GM18502 (cell line): ENCODE data around the gene MTHFD1L.

ENCODE experiments used
- ATAC-seq: cut with Tn5 transposase; IDR thresholded peaks from one replicate; pipeline ENCODE4 v1.9.1; 2021; ENCODE audit warnings: mild to moderate bottlenecking; ENCODE audit not compliant: unreplicated experiment, poor library complexity

Gene MTHFD1L

GRCh38 chr6:151007922-151008321, 142.4 kb downstream of the MTHFD1L start:
- ATAC-seq = no peak

- no peak for ATAC-seq
Measured at GRCh38 chr6:151008425-151008824, 142.9 kb downstream of the MTHFD1L start.

- ATAC-seq = no peak
Measured at GRCh38 chr6:151009576-151009975, 144.1 kb downstream of the MTHFD1L start.

GRCh38 chr6:151010071-151010470, 144.6 kb downstream of the MTHFD1L start:
- ATAC-seq = no peak

- no peak for ATAC-seq
Measured at GRCh38 chr6:151012321-151013294, 147.1 kb downstream of the MTHFD1L start.

GRCh38 chr6:151014404-151015100, 149.1 kb downstream of the MTHFD1L start:
- peak; percentile 75 for ATAC-seq

- no peak for ATAC-seq
Measured at GRCh38 chr6:151015101-151015700, 149.7 kb downstream of the MTHFD1L start.

DNA sequence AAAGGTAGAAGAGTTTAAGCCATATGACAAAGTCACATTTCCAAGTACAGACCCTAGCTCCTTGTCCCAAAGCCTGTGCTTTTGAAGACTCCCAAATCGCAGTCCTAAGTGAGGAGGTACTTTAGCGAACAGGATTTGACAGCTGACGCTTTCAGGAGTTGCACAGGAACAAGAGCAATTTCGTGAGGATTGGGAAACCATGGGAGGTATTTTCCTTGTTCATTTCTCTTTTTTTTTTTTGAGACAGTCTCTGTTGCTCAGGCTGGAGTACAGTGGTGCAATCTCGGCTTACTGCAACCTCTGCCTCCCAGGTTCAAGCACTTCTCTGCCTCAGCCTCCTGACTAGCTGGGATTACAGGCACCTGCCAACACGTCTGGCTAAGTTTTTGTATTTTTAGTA, 150.6 kb downstream of the MTHFD1L start:
- no peak for ATAC-seq

DNA sequence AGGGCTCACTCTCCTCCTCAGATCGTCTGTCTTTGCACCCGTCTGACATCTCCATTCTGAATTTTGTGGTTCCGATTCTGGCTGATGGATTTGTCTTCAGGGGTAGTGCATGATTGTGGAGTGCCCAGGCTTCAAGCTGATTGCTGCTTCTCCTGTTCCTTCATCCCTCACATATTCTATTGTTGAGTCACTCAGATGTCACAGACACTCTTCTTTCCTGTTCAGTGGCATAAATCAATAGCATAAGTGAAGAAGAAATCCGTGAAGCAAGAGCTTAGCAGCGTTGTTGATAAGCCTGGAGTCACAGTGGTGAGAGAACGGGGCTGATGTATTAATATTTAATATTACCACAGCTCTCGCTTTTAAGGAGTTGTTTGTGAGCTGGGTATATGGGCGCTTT, 152.5 kb downstream of the MTHFD1L start:
- ATAC-seq = no peak

DNA sequence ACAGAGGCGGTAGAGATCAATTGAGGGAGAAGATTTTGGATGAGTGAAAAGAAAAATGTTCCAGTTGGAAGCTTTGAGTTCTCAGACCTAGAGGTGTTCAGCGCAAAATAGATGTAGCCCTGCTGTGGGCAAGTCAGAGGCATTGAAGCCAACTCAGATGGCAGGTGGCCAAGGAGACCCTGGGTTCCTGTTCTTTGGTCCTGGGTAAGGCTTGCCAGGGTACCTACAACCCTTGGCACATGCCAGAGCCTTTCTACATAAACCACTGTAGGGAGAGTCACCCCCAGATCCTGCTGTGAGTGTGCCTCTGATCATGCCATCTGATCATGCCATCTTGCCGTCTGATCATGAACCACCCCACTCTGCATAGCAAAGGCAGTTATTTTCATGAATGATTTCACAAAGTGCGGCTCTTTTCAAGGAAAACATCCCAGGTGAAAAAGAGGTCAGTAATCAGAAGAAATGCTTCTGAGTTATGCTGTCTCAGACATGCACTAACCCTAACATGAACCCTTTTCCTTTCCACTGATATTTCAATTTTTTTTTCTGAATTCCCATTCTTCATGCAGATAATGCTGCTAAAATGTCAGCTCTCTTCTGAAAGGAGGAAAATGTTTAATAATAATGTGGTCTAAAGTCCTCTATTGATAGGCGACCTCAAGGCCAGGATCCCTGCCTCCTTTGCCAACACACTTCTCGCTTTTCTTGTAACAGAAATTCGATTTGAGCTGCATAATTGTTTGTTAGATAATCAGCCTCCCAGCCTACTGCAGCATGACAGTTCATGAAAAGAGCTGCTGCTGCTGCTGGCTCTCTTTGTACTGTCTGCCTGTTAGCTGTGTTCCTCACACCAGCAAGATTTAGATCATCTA, 153.6 kb downstream of the MTHFD1L start:
- ATAC-seq = no peak

DNA sequence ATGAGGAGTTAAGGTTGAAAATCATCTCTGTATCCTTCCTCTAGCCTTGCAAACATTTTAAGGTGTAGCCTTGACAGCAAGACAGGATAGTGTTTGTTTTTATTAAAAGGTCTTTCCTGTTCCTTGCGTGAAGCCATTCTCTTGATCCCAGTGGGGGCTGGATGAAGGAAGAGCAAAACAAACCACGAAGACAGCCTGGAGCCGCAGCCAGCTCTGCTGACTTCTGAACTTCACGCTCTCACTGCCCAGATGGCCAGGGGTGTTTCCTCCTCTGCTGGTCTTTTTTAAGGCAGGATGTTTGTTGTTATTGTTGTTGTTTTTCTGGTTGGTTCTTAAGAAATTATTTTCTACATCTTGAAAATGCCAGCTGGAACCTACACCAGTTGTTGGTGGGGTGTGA, 156.4 kb downstream of the MTHFD1L start:
- no peak for ATAC-seq

DNA sequence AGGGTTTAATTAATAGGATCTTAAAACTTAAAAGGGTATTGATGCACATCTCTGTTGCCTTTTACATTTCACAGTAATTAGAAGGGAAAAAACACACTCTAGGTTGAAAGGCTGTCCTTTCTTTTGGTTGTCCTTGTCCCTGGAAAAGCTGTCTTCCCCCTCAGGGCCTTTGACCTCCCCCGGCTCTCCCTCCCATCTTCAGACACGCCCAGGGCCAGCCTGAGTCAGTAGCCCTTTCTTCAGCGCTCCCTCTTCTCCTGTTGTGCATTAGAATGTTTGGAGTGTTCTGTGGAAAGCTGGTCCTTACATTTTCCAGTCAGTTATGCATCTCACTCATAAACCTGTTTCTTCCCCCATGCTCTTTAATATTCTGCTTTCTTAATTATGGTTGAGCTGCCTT, 157.0 kb downstream of the MTHFD1L start:
- no peak for ATAC-seq

DNA sequence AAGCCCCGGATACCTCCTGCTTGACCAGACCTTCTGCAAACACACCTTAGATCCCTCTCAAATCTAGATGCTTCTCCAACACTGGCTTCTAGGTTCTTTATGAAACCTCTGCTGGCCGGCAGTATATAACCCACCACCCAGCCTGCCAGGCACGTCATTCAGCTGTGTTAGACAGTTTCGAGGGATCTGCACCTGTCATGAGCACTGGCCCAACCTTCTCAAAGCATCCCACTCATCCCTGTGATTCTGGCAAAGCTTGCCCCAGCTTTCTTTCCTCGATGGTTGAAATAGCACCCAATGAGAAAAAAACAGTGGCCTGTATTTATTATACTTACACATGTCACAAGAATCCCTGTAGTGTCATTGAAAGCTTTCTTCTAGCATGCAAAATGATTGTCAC, 157.8 kb downstream of the MTHFD1L start:
- no peak for ATAC-seq

DNA sequence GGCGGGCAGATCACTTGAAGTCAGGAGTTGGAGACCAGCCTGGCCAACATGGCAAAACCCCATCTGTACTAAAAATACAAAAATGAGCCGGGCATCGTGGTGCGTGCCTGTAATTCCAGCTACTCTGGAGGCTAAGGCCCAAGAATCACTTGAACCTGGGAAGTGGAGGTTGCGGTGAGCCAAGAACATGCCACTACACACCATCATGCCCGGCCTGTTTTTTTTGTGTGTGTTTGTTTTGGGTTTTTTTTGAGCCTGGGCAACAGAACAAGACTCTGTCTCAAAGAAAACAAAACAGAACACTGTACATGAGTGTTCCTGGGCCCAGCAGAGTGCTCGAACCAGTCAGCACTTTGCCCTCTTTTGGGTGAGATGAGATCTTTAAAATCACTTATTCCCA, 159.1 kb downstream of the MTHFD1L start:
- no peak for ATAC-seq

DNA sequence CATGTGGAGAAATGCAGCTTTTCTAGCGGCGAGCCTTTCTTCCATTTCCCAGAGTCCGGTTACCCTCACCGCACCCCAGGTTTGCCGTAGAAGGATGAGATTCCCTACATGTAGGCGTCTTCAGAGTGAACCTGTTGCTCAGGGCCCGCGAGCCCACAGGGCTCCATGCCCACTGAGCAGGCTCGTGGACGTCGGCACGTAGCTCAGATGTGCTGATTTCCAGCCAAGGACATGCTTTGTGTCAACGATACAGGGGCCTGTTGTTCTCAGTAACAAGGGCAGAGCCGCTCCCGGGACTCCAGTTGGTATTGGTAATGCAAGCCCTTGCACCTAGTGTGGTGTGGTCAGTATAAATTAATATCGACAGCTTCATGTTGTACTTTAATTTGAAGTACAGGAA, 159.6 kb downstream of the MTHFD1L start:
- no peak for ATAC-seq

DNA sequence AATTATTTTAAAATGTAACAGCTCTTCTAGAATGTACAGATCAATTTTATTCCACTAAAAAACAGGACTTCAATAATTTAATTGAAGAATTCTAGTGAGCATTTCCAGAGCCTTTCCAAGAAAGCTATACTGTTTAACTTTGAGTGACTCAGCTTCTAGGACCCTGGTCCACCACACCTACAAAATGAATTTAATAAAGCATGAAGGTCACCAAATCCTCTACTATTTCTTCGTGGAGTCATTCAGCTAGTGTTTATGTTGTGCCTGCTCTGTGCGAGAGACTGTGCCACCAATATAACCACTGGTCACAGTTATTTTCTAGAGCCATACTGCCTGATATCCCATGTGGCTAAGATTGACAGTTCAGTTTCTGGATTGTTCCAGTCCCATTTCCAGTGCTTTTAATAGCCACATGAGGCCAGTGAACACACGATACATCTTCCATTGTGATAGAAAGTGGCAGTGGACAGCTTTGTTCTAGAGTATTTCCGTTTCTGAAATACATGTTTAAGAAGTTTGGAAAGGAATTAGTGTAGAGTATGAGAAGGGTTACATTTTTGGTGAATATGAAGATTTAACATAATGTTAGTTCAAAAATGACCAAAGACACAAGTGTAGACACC, 160.7 kb downstream of the MTHFD1L start:
- no peak for ATAC-seq

GRCh38 chr6:151027295-151027747, 161.8 kb downstream of the MTHFD1L start:
- no peak for ATAC-seq

GRCh38 chr6:151027936-151028838, 162.7 kb downstream of the MTHFD1L start:
- ATAC-seq = no peak

- no peak for ATAC-seq
Measured at GRCh38 chr6:151029970-151030369, 164.5 kb downstream of the MTHFD1L start.
